ENCODE measurements around the gene WDR37.

Gene WDR37

DNA sequence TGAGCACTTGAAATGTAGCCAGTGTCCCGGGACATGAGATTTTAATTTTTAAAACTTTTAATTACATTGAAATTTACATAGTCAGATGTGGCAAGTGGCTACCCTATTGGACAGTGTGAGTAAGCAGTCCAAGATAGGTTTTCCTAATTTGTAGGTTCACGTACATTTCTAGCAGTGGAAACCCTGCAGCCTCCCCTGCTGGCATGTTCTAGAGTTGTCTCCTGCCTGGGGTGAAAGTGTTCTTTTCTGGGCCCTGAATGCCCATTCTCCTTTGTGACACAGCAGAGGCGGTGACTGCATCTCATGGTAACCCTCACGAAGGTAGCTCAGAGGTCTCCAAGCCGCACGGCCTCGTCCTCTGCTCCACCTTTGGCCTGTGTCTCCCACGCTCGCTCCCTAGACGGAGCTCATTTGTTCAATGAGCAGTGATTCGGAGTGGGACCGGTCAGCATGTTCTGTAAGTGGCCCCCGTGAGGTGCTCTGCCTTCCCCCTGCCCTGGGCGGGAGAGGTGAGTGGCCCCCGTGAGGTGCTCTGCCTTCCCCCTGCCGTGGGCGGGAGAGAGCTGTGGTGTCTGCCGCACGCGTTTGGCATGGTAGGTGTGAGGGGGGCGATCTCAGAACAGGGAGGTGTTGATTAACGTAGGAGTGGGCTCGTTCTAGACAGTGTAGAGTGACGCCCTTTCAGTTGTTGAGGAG is 18.0 kb downstream of the WDR37 start:
- no peak for DNase-seq (ENCODE audit: low read depth)

DNA sequence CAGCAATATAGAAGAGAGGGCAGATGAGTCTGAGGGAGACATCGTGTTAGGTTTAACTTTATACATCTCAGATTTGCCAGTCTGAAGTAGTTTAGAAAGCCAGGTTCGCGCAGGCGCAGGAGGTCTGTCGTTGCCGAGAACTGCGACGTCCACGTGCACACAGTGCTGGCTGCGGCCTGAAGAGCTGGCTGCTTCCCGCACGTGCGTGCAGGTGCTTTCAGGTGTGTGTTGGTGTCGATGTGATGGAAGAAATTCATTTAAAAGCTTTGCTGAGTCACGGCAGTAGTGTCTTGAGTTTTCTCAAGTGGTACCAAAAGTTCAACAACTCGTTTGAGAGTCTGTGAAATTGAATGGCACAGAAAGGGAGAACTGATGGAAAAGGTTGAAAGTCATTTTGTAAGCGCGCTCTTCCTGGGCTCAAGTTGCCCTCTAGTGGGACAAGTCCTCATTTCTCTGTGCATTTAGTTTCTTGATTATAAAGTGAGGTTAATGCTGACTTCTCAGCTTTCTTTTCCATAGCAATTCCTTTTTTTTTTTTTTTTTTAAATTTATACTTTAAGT is 18.6 kb downstream of the WDR37 start:
- DNase-seq (ENCODE audit: low read depth), result no peak

DNA sequence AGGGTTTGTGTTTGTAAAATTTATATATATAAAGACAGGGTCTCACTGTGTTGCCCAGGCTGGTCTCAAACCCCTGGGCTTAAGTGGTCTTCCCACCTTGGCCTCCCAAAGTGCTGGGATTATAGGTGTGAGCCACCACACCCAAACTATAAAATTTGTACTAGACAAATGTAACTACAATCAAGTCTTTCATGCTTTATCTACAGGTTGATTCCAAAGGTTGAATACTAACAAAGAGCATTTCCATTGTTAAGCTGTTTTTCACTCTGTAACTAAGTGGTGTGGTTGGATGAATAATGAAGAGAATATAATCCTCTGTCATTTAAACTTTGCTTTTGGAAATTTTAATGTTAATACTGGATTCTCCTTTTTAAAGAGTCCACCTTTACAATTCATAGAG is 22.5 kb downstream of the WDR37 start:
- no peak for DNase-seq (ENCODE audit: low read depth)

DNA sequence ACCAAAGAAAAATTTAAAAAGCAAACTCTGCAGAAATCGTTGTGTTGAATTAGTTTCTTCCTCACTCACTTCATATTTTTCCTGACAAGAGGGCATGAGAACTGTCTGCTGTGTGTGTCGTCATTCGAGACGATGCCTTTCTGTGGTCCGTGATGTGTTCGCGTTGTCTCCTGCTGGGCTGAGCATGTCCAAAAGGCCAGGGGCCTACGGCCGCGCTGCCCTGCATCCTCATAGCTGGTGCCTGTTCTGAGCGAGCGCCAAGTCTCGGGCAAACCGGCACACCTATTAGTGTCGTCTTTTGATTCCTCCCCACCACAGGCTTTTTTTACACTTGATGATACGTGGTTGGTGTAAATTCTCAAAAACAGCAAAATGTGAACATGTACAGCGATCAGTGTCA is 27.4 kb downstream of the WDR37 start:
- DNase-seq (ENCODE audit: low read depth), result no peak

DNA sequence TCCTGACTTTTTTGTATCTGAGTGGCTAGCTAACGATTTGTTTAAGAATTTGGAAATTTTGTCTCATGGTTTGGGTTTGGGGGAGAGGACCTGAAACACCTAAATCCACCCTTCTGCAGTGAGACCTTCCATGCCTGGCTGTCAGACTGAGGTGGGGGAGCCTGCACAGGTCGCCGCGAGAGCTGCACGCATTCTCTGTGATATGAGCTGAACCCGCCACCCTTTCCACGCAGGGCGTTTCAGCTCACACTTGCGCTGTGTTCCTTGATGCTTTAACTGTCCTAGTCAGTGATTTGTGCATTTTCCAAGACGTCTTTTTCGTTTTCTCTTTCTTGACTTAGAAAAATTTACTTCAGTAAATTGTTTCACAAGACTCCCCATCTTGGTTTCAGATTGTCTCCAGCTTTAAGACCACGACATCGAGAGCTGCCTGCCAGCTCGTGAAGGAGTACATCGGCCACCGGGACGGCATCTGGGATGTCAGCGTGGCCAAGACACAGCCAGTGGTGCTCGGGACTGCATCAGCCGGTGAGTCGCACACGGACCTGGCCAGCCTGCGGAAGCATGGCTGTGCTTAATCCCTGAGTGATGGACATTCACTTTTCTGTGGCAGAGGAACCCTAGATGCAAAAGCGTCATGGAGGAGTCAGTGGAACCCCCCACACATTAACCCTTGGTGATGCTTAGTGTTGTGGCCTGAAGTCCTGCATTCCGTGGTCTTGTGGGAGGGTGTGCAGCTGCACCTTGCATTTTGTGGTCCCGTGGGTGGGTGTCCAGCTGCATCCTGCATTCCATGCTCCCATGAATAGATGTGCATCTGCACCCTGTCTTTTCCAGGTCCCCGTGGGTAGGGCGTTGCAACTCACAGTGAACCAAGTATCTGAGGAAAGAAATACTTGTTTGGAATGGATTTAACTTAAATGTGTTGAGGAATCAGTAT is 28.1 kb downstream of the WDR37 start:
- DNase-seq (ENCODE audit: low read depth), result no peak

DNA sequence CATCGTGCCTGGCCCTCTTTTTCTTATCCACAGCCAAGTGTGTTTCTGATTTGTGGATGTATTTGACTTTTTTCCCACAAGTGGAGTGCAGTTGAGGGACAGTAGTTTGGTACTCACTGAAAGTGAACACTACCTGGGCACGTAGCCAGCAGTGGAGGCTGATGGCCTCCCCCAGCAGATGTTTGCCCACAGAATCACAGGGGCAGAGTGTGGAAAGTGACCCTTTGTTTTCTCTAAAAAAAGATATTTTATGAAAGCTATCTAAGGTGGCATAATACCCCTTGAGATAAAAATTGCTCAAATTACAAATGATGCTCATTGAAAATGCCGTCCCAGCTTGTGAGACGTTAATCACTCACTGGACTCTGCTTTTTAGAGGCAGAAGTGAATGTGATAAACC is 29.1 kb downstream of the WDR37 start:
- no peak for DNase-seq (ENCODE audit: low read depth)

DNA sequence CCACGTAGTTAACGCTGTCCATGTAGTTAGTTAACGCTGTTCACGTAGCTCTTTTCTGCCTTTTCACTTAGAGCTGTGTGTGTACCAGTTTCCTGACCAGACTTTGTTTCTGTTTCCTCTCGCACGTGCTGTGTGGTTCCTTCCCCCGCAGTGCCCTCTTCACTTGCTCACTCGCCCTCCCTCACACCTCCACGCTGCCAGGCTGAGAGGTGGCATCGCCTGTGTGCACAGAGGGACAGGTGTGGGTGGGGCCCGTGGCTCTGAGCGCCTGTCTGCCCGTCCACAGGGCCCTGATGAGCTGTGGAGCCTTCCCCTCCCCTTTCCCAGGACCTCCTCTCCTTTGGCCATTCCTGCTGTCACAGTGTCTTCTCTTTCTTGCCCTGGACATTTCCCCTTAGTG is 30.6 kb downstream of the WDR37 start:
- no peak for DNase-seq (ENCODE audit: low read depth)

DNA sequence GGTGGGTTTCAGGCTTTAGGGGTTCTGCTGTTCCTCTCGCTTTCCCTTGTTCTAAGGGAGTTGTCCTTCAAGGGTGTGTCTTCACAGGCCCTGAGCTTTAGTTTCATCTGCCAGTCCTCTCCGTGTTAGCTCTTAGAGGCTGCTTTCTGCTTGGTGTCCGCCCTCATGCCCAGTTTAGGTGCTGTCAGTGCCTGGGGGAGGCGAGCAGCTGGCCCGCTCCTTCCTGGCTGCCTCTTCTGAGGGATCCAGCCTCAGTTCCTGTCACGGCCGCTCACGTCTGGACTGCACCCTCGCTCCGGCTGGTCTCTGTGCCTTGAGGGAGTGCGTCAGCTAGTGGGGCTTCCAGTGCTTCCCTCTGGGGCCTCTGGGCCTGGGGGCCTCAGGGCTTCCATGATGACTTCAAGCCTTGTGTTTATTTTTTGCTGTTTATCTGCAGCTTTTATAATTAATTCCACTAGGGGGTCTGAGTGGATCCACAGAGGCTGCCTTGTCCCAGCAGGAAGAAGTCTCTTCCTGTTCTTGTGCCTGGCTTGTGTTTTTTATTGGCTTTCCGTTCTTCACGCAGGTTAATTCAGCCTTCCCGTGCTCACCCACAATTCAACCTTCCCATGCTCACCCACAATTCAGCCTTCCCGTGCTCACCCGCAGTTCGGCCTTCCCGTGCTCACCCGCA is 33.0 kb downstream of the WDR37 start:
- no peak for DNase-seq (ENCODE audit: low read depth)

DNA sequence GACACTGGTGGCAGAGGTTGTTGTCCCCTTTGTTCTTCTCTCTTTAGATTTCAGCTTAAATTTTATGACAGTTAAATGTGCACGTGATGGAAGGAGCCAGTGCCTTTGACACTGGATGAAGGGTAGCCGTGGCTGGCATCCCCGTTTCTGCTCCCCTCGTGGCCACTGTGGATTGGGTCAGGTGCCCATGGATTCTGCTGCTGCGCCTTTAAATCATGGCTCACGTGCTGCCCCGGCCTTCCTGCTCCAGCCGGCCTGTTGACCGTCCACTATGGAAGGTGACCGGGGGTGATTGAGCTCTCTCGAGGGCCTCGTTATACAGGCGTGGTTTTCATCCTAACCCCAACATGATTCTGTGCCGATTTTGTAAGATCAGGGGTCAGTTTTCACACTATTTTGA is 34.5 kb downstream of the WDR37 start:
- DNase-seq (ENCODE audit: low read depth), result no peak

DNA sequence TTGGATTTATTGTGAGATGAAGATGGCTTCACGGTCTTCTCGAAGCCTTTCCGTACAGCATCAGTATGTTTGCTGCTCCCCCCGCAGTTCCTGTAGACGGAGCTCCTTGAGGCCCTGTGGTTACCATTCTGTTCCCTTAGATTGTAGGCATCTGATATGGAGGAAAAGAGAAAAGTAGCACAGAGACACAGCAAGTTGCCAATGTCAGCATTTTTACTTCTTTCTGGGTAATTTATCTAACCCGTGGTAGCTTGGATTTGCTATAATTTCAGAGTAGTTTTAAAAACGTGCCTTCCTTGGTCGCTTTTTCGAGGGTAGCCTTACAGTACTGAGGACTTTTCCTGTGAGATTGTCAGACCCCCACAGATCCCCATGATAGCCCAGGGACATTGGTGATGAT is 37.5 kb downstream of the WDR37 start:
- no peak for DNase-seq (ENCODE audit: low read depth)

DNA sequence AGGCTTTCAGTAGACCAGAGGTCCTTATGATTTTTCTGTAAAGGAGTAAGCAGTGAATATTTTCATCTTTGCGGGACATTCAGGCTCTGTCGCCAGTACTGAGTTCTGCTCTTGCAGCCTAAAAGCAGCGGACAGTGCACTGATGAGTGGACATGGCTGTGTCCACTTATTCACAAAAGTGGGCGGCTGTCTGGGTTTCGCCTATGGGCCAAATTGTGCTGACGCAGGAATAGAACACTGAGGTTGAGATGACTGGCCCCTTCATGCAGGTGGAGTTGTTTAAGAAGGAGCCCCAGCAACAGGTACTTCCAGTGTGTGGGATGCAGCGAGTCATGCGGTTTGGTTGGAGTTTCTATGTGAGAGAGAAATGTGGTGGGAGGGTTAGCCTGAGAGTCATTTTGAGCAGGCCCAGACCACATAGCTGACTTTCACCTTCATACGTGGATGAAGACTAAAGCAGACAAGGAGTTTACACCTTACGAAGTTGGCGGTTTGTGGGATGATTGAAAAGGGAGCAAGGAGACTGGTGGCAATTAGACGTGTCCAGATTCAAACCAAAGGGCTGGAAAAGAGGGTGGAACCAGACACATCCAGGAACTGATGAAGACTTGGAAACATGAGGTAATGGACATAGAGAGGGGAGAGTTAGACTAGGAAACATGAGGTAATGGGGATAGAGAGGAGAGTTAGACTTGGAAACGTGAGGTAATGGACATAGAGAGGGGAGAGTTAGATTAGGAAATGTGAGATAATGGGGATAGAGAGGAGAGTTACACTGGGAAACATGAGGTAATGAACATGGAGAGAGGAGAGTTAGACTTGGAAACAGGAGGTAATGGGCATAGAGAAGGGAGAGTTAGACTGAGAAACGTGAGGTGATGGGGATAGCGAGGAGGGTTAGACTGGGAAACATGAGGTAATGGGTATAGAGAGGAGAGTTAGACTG is 38.2 kb downstream of the WDR37 start:
- DNase-seq (ENCODE audit: low read depth), result peak; percentile 74

DNA sequence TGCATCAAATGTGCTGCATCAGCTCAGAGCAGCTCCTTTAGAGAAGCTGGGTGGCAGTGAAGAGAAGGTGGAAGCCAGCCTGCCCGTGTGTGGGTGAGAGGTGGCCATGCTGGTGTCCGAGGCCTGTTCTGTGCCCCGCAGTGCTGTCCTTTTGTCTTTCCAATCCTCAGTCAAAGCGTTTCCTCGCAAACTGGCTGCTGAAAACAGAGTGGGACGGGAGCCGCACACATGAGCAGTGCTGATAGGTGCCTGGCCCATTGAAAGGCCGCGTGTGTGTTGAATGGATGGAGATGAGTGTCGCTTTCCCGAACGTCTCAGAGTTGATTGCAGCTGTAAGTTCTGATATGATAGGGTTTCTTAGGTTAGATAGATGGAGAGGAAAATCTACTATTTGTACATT is 39.3 kb downstream of the WDR37 start:
- no peak for DNase-seq (ENCODE audit: low read depth)

DNA sequence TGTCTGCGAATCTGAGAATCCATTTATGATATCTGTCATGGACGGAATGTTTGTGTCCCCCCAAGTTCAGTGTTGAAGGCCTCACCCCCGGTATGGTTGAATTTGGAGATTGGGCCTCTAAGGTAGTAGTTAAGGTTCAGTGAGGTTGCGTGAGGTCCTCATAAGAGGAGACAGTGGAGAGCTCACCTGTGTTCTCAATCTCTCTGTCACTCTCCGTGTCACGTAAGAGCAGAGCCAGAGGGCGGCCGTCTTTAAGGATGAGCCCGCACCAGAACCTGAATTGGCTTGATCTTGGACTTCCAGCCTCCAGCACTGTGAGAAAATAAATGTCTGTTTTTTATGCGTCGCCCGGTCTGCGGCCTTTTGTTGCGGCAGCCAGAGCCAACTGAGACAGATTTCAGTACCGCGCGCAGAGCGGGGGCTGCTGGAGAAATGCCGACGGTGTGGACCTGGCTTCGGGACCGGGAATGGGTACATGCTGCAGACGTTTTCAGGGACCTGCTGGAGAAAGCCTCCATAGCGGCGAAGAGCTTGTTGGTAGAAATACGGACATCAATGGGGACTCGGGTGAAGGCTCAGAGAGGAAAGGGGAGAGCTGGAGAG is 40.2 kb downstream of the WDR37 start:
- no peak for DNase-seq (ENCODE audit: low read depth)

DNA sequence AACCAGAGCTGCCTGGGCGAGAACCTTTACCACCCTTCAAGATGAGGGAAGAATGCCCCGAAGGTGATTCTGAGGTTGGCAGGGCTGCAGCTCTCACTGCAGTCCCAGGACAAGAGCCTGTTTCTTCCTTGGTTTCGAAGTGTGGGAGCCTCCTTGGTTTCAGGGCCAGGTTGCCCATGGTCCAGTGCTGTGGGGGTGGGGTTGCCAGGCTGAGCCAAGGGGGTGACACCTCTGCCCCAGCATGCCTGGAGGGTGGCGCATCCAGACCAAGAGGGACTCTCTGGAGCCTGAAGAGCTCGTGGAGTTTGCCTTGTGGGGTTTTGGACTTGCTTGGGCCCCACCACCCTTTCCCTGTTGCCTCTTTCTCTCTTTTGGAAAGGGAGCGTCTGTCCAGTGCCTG is 41.3 kb downstream of the WDR37 start:
- DNase-seq (ENCODE audit: low read depth), result no peak

DNA sequence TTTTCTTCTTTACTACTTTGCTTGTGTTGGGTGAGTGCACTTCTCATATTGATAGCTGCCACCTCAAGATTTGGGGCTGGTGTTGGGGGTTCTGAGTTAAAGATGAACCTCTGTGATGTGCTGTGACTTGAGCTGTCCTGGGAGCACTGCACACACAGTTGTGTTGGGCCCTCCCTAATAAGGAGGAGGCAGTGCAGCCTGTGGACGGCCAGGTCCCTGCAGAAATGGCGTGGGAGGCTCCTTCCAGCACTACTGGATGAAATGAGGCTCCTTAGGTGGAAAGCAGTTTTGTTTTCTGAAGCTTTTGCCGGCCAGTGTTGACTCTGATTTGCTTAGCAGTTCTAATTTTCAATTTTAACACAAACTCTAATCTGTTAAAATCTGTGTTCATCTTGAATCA is 44.0 kb downstream of the WDR37 start:
- no peak for DNase-seq (ENCODE audit: low read depth)

DNA sequence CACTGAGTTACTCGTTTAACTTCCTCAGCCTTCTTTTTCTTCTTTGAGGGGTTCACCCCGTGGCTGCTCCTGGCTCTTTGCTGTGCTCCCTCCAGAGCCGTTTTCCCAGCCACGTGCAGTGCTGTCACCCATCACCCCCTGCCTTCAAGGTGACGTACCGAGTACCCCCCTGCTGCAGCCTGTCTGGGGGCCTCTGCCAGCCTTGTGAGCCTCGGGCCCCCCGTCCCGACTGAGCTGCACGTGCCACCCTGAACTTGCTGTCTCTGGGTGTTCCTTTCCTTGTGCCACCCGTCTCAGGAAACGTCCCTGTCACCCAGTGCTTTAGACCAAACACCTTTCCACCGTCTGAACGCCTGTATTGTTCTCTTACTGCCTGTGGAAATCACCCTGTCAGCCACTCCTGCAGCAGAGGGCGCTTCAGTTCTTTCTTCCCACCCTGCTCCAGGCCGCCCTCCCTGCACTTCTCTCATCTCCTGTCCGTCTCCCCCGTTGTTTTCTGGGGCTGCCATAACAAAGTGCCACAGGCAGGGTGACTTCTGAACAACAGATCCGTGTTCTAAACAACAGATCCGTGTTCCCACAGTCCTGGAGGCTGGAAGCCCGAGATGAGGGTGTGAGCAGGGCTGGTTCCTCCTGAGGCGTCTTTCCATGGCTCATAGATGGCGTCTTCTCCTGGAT is 44.6 kb downstream of the WDR37 start:
- DNase-seq (ENCODE audit: low read depth), result no peak

DNA sequence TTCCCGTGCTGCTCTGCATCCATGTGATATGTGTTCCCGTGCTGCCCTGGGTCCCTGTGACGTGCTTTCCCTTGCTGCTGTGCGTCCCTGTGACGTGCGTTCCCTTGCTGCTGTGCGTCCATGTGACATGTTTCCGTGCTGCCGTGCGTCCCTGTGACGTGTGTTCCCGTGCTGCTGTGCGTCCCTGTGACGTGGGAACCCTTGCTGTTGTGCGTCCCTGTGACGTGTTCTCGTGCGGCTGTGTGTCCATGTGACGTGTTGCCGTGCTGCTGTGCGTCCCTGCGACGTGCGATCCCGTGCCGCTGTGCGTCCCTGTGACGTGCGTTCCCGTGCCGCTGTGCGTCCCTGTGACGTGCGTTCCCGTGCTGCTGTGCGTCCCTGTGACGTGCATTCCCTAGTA is 45.8 kb downstream of the WDR37 start:
- no peak for DNase-seq (ENCODE audit: low read depth)

DNA sequence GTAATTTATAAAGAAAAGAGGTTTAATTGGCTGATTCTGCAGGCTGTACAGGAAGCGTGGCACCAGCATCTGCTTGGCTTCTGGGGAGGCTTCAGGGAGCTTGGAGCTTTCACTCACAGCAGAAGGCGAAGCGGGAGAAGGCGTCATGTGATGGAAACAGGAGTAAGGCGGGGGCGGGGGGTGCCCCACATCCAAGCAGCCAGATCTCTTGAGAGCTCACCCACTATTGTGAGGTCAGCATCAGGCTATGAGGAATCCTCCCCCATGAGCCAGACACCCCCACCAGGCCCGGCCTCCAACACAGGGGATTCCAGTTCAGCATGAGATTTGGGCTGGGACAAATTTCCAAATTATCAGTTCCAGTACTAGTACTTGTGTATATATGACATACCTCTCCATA is 46.2 kb downstream of the WDR37 start:
- peak; percentile 40 for DNase-seq (ENCODE audit: low read depth)

DNA sequence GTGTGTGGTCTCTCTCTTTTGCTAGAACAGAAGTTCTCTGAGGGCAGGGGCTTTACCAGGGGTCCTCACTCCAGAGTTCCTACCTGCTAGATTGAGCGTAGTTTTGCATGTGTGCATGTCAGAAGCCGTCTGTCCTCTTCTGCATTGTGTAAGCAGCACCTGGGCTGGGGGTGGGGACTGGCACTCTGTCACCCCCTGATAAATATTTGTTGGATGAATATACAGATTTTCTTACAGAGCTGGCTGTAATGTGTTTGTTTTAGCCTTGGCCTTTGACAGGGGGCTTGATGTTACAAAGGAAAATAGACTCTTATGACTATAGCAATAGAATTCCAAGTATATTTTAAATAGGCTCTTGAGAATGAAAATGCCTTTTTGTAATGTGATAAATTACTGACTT is 46.6 kb downstream of the WDR37 start:
- DNase-seq (ENCODE audit: low read depth), result no peak

DNA sequence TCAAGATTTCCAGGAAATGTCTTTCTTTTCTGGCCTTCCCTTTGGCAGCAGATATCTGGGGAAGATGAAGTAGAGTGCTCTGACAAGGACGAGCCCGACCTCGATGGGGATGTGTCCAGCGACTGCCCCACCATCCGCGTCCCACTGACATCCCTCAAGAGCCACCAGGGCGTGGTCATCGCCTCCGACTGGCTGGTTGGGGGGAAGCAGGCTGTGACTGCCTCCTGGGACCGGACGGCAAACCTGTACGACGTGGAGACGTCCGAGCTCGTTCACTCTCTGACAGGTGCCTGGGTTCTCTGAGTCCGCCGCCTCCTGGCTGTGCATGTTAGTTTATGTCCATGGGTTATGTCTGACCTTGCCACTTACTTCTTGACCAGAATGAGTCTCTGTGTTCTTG is 47.4 kb downstream of the WDR37 start:
- DNase-seq (ENCODE audit: low read depth), result no peak

DNA sequence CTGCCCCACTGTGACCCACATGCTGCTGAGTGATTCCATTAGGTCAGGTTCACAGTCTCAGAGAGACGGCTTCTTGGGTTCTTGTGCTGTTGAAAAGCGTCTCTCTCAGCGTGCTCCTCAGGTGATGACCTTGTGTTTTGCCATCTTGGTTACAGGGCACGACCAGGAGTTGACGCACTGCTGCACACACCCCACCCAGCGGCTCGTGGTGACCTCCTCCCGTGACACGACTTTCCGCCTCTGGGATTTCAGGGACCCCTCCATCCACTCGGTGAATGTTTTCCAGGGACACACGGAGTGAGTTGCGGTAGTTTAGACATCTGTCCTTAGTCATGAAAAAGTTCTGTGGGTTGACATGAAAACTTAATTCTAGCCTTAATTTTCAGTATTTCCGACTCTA is 48.8 kb downstream of the WDR37 start:
- DNase-seq (ENCODE audit: low read depth), result no peak
